Activated CD8-positive, alpha-beta memory T cell treated with anti-CD3 and anti-CD28 coated beads for 4 hours (primary cell): ENCODE data around the gene IPO8.
"Not testable (repeated sequence)": the region's sequence is repeated elsewhere in the genome, so short reads cannot be mapped to it uniquely, and the experiment has no call there.

Source experiments
- DNase-seq, 2 donors: peaks; one replicate each; pipeline ENCODE4 v3.0.0-alpha.2; 2020; ENCODE audit warnings: low read depth in 2 of 2

IPO8 gene

DNA sequence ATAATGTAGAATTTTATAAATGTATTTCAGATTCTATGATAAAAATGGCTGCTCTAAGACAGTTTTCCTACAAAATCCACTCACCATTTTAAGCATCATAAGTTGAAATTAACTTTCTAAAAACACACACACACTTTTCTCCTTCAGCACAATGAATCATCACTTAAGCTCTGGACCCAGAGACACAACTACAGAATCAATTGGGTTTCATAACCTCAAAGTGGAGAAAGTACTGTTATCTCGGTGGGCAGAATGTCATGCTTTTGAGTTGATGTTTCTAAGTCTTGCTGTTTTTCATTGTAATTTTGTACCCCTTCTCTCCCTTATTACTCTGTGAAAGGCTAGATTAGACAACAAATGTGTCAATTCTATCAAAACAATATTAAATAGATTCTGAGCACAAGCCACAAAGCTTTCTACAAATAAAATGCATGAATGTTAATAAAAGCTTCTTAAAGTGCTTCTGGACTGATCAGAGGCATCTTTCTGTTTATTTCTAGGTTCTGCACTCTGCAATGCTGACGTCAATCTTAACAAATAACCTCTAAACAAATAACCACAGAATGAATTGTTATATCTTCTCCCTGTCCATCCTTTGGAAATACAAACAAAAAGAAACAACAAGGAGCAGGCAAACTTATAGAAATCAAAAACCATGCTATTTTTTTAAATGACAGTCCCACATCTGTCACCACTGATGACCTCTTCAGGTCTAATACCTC, 8.2 kb downstream of the IPO8 start:
- no peak for DNase-seq

DNA sequence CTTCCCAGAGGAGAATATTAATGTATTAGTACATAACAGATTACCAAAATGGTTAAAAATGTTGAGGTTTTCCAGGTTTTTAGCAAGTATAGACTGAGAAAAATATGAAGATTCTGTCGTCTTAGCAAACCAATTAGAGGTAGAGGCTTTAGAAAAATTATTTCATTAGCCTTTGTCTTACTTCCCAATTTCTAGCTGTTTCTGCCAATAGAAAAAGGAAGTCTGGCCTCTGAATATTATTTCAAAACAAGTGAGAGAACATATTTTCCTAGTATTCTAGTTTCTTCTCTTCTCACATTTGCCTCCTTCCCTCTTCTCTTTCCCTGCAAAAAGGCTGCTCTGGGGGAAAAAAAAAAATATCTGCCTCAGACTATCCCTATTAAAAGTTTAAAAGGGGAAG, 16.4 kb downstream of the IPO8 start:
- DNase-seq, result no peak

DNA sequence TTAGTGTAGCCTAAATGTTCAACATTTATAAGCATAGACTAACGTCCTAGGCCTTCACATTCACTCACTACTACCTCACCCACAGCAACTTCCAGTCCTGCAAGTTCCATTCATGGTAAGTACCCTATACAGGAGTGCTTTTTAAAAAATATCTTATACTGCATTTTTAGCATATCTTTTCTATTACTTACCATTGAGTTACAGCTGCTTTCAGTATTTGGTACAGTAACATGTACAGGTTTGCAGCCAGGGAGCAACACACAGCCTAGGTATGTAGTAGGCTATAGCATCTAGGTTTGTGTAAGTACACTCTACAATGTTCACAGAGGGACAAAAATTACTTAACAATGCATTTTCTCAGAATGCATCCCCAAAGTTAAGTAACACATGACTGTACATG, 17.4 kb downstream of the IPO8 start:
- no peak for DNase-seq

DNA sequence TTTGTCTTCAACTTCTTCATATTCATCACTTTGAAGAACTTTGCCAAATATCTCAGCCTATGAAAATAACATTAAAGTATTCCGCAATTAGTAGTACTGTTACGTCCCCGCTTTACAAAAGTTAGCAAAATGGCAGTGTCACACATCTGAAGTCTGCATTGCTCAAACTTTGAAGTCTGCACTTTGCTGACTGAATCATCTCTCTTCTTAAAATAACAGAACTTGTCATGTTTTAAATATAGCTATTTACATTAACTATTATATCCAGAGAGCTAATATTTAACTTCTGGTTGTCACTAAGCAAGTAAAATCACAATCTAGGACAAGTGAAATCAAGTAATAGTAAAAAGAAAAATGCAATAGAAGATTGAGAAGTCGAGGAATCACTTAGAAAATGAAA, 34.5 kb downstream of the IPO8 start:
- no peak for DNase-seq

DNA sequence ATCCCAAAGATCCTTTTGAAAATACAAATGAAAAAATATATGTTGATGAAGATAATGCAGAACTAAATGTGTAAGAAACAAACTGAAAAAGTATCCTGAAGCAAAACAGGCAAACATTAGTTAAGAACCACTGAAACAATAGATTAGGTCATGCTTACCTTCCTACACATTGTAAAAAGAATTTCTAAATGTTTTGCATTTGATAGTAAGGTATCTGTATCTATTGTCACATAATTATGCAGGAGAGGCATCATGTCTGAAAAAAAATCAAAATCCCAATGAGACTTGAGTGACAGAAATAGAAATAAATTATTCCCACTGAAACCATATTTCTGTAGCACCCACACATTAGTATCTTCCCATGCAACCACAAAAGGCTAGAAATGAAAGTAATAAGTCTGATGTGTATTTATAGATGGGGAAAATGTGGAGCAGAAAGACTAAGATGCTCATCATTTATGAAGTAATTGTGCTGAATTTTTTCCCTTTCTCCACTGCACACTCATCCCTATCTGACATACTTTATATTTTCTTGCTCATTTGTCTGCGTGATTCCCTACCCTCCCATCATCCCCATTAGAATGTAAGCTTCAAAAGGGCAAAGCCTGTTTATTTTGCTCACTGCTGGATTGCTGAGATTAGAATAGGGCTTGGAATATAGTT, 43.5 kb downstream of the IPO8 start:
- no peak for DNase-seq

DNA sequence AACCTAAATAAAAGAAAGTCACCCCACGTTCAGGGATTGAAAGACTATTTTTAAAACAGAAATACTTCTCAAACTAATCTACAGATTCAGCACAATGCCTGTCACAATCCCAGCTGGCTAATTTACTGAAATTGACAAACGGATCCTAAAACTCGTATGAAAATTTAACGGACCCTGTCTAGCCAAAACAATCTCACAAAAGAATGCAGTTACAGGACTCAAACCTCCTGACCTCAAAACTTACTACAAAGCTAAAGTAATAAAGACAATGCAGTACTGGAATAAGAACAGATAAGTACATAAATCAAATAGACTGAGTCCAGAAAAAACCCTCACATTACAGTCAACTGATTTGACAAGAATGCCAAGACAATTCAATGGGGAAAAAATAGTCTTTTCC, 48.8 kb downstream of the IPO8 start:
- DNase-seq, result no peak

DNA sequence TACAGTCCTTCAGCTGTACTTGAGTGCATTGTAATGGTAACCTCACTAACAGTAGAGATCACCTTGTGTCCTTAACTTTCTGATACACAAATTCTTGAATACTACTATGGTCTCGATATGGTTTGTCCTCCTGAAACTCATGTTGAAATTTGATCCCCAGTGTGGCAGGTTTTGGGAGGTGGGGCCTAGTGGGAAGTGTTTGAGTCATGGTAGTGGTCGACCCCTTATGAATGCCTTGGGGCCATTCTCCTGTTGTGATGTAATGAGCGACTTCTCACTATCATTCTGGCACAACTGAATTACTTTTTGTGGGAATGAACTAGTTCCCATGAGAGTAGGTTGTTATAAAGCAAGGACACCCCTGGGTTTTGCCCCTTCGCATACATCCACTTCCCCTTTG, 52.3 kb downstream of the IPO8 start:
- no peak for DNase-seq

DNA sequence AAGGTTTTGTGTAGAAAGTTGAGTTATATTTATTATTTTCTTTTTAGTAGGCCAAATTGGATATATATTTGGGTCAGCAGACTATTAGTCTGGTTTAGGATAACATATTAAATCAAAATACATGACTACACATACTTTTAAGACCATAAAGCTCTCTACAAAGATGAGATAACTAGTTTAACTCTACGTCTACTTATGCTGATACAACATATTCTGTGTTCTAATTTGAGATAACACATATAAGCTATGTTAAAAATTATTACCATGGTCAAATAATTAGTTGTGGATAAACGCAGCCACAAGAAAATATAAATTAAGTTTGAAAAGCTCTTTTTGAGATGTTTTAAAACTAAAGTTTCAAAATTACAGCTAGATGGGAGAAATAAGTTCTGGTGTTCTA, 55.3 kb downstream of the IPO8 start:
- no peak for DNase-seq

DNA sequence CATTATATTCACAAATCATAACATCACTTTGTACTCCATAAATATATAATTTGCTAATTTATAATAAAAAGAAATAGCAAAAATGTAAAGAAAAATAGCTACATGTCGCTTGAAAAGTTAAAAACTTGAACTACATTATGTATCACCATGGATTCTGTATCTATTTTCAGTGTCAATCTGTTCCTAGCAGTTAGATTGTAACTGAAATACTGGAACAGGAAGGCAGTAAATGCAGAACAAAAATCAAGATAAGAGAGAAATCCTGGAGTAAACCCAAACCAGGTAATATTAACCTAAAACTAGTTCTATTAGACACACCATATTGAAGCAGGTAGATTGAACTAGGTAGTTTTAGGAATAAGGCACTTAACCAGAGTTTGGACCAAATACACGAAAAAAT, 60.3 kb downstream of the IPO8 start:
- no peak for DNase-seq

DNA sequence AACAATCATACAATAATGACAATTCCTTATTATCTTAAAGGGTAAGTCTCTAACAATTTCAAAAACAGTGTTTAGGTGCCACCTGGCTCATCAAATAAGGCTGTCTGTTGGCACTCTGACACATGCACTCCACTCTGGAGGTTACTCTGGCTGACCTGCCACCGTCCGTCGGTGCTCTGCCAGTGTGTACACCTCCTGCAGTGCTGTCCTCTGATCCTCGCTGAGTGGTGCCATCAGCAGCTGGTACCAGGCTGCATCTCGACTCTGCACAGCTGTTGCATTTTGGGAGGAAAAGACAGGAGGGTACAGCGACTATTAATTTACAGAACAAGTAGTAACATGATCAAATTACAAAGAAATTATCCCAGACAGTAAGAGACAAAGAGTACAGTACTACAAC, 63.9 kb downstream of the IPO8 start:
- no peak for DNase-seq

DNA sequence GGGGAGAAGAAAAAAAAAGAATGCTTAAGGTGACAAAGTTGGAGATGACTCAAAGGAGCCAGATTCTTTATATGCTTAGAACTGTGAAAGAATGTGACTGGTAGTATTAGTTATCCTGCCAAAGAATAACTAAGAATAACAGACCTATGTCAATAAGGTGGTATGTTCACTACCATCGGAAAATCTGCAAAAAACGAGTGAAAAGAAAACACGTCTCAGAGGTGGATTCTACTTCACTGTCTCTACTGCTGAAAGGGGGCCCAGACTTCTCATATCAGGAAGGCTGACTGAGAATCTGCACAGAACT, 64.7 kb downstream of the IPO8 start:
- DNase-seq, result no peak

DNA sequence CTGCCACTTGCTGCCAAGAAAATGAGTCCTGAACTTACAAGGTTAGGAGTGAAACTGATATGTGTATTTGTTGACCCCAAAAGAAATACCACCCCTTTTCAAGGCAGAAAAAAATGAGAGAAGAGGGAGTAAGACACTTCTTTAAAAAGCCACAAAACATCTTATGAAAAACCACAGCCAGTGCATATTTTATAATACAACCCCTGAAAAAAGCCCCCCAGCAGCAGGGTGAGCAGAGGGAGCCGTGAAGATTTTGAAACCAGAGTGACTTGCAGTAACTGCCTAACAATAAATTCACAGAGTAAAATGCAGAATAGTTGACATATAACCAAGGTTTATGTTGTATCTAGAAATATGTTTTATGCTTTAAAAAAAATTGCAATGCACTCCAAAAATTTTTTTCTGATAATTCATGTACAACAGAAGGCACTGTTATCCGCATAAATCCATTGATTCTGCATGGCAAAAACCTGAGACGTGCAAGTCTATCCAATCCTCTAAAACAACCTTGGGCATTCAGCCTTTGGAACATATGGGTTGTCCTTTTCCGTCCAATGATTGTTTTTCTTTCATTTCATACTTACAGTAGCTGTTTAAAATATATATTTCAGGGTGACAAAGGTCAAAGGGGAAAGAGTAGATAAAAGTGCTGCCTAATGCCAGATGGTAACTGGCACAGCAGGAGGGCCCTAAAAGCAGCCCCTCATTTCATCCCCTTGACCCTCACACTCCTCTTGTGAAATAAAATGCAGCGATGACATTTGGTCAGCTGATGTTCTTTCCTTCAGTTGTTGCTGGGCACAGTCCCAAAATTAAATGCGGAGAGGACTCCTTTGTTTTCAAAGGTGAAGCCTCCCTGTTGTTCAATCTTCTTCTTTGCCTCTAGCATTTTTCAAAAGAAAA, 65.3 kb downstream of the IPO8 start:
- DNase-seq, result no peak

DNA sequence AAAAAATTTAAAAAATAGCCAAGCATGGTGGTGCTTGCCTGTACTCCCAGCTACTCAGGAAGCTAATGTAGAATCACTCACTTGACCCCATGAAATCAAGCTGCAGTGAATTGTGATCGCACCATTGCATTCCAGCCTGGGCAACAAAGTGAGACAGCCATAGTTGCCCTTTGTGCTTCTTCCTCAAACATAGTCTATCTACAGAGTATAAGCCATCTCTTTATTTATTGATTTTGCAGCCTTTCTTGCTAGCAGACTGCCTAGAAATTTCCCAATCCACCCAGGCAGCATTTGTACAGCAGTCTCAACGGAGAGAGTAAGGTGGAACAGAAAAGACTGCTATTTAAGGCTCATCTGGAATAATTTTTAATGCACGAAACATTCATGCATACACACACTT, 68.8 kb downstream of the IPO8 start:
- DNase-seq, result no peak

DNA sequence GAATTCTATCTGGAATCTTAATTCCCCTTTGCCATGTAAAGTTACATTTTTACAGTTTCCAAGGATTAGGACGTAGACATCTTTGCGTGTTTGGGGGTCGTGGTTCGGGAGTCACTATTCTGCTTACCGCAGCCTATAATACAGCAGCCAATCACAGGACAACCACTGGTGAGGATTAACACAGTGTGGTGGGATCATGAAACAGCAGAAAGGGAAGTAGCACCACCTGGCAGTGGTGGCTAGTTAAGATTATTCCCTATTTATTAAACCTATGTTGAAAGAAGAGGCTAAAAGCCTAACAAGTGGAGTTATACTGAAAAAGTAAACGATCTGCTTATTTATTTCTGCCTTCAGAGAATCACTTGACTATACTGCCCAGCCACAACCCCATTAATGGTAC, 71.7 kb downstream of the IPO8 start:
- no peak for DNase-seq

DNA sequence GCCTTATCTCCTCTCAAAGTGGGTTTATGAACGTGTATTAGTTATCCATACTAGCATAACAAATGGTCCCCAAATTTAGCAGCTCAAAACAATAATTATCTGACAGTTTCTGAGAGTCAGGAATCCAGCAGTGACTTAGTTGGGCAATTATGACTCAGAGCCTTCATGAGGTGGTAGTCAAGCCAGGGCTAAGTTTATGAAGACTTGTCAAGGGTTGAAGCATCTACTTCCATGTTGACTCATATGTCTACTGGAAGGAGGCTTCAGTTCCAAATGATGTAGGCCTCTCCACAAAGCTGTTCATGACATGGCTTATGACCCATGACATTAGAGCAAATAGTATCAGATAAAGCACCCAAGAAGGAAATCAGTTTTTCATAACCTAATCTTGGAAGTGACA, 73.2 kb downstream of the IPO8 start:
- no peak for DNase-seq

DNA sequence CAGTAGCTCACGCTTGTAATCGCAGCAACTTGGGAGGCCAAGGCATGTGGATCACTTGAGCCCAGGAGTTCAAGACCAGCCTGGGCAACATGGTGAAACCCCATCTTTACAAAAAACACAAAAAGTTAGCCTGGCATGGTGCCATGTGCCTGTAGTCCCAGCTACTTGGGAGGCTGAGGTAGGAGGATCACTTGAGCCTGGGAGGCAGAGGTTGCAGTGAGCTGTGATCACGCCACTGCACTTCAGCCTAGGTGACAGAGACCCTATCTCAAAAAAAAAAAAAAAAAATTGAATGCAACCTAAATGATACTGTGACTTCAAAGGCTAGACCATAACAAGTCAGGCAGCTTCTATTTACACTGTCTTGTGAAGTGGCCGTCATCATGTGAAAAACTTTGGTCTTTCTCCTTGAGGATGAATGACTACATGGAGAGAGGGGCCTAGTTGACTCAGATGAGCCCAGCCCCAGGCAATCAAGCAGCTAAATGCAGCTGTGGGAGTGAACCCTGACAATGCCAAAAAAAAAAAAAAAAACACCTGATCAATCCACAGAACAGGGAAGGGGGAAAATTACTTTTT, 73.9 kb downstream of the IPO8 start:
- not testable (repeated sequence) for DNase-seq

DNA sequence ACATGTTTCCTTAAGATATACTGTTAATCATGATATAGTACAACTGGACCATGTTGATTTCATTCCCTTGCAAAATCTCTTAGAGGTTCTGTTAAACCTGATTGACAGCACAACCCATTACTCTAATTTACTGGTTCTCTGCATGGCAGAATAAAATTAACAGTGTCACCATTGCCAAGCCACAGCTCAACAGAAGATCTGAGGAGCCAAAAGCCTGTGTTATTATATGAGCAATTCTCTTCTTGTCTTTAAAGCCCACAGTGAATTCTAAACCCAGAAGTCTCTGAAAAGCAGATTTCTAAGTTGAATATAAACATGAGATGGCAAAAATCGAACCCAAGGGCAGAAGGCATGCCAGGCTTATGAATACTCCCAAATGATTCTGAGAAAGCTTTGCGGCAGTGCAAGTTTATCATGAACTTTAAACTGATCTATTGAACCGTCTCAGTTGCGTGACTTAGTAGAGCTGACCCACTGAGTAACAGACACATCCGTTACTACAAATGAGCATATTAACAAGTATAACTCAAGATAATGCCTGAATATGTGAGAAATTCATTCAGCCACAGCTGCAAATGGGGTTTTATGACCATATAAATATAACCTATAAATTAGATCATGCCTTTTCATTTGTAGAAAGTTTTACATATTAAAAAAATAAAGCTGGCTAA, 78.2 kb downstream of the IPO8 start:
- no peak for DNase-seq

DNA sequence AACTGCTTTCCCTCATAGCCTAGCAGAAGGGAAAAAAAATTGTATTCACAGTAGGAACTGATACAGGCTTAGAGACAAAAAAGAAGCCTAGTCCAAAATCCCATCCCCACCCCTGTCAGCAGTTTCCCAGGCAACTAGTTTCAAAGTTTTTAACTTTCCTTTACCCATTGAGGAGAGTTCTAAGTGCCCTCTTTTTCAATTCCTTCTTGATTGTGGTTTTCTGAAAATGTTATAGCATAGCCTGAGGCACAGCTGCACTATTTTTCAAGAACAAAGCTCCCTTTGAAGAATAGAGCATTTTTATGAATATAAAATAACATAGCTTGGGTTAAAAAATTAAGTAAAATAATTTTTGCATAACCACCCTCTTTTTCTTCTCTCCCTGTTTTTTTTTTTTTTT, 81.6 kb downstream of the IPO8 start:
- DNase-seq, result no peak

DNA sequence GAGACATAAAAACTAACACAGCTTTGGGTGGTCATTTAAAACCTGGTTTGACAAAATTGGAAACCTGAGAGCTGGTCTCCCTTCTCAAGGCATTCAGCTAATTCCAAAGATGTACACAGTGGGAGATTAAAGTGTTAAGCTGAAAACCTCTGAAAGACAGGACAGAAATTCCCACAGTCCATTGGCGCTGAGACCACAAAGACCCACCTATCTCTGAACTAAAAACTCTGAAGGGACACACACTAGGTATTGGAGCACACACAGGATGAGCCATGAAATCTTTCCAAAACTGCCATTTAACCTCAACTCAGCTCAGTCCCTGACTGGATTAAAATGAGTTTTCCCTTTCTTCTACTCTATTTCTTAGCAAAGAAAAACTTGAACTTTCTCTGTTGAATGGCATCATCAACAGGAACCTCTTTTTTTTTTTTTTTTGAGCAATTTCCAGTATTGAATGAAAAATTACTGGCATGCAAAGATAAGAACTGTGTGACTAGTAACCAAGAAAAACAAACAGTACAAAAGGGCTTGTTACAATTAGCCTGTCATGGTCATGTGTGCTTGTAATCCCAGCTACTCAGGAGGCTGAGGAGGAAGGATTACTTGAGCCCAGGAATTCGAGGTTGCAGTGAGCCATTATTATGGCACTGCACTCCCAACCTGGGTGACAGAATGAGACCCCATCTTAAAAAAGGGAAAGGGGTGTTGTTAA, 82.4 kb downstream of the IPO8 start:
- DNase-seq, result no peak

DNA sequence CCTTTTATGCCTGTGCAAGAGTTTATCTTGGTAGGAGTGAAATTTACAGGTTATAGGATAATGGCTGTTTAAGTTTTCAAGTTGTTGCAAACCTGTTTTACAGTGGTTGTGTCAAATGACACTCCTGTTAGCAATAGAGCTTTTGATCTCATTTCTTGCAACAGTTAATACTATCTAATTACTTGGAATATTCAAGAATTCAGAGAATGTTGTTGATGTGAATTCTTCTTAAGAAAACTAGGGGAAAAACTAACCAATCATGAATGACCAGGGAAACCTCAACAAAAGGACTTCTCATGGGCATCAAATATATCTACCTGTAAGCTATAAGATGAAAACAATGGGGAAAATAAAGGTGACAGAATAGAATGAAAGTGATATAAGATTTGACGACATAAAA, 85.0 kb downstream of the IPO8 start:
- no peak for DNase-seq

DNA sequence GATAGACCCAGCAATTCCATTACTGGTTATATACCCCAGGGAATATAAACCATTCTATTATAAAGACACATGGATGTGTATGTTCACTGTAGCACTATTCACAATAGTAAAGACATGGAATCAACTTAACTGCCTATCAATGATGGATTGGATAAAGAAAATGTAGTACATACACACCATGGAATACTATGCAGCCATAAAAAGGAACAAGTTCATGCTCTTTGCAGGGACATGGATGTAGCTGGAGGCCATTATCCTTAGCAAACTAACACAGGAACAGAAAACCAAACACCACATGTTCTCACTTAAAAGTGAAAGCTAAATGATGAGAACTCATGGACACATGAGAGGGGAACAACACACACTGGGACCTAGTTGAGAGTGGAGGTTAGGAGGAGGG, 85.8 kb downstream of the IPO8 start:
- not testable (repeated sequence) for DNase-seq
